ENCODE data around the gene ZBTB16. TPM values are rescaled to one million over a fixed set of nuclear protein-coding genes. Genes with fewer than 3 reads are reported as not detected.

The ZBTB16 gene
- total RNA-seq, 1 donor from 2014 or later = 64.8 TPM

GRCh38 chr11:114133548-114134329 lies 74.2 kb downstream of the ZBTB16 start:
- ATAC-seq (ENCODE audit: poor library complexity) (no peak), DNase-seq (no peak)
- intact Hi-C loops (cut with DNase I) = no loop called here

- DNase-seq (no peak), ATAC-seq (ENCODE audit: poor library complexity) (no peak)
- intact Hi-C loops (cut with DNase I) = no loop called here
These were observed 75.4 kb downstream of the ZBTB16 start for GRCh38 chr11:114134870-114135269.

- intact Hi-C loops (cut with DNase I) = no loop called here
- DNase-seq (no peak), ATAC-seq (ENCODE audit: poor library complexity) (peak; percentile 4)
These were observed 76.2 kb downstream of the ZBTB16 start for GRCh38 chr11:114135737-114136151.

- DNase-seq = no peak
- ATAC-seq (ENCODE audit: poor library complexity) = no peak
- intact Hi-C loops (cut with DNase I) = no loop called here
These were observed 77.5 kb downstream of the ZBTB16 start for GRCh38 chr11:114136686-114137640.

GRCh38 chr11:114137838-114138237 lies 78.3 kb downstream of the ZBTB16 start:
- DNase-seq (peak; percentile 68), ATAC-seq (ENCODE audit: poor library complexity) (peak; percentile 33)
- intact Hi-C loops (cut with DNase I) = no loop called here

- no peak for ATAC-seq (ENCODE audit: poor library complexity)
- no peak for DNase-seq
- intact Hi-C loops (cut with DNase I) = no loop called here
These were observed 78.9 kb downstream of the ZBTB16 start for GRCh38 chr11:114138411-114138810.

GRCh38 chr11:114140826-114141225 lies 81.3 kb downstream of the ZBTB16 start:
- ATAC-seq (ENCODE audit: poor library complexity) = no peak
- DNase-seq = no peak
- intact Hi-C loops (cut with DNase I) = no loop called here

- no peak for ATAC-seq (ENCODE audit: poor library complexity)
- DNase-seq = no peak
- intact Hi-C loops (cut with DNase I) = no loop called here
These were observed 82.5 kb downstream of the ZBTB16 start for GRCh38 chr11:114141863-114142580.

GRCh38 chr11:114142707-114143106 lies 83.2 kb downstream of the ZBTB16 start:
- no peak for DNase-seq

GRCh38 chr11:114145166-114145775 lies 85.8 kb downstream of the ZBTB16 start:
- ATAC-seq (ENCODE audit: poor library complexity) (no peak), DNase-seq (no peak)
- intact Hi-C loops (cut with DNase I) = no loop called here

More at GRCh38 chr11:114142707-114143106, 83.2 kb downstream of the ZBTB16 start:
- ATAC-seq (ENCODE audit: poor library complexity) = no peak
- intact Hi-C loops (cut with DNase I) = no loop called here

GRCh38 chr11:114147375-114148012 lies 88.0 kb downstream of the ZBTB16 start:
- DNase-seq (no peak), ATAC-seq (ENCODE audit: poor library complexity) (no peak)
- intact Hi-C loops (cut with DNase I) = no loop called here

GRCh38 chr11:114148013-114148382 lies 88.5 kb downstream of the ZBTB16 start:
- peak; percentile 40 for ATAC-seq (ENCODE audit: poor library complexity)
- no peak for DNase-seq
- intact Hi-C loops (cut with DNase I) = no loop called here

GRCh38 chr11:114149689-114150407 lies 90.3 kb downstream of the ZBTB16 start:
- ATAC-seq (ENCODE audit: poor library complexity) (no peak), DNase-seq (no peak)
- intact Hi-C loops (cut with DNase I) = no loop called here

- ATAC-seq (ENCODE audit: poor library complexity) = no peak
- intact Hi-C loops (cut with DNase I) = no loop called here
- DNase-seq = no peak
These were observed 91.2 kb downstream of the ZBTB16 start for GRCh38 chr11:114150671-114151070.

GRCh38 chr11:114151631-114152030 lies 92.1 kb downstream of the ZBTB16 start:
- ATAC-seq (ENCODE audit: poor library complexity) = no peak
- intact Hi-C loops (cut with DNase I) = no loop called here
- no peak for DNase-seq

GRCh38 chr11:114152162-114152561 lies 92.7 kb downstream of the ZBTB16 start:
- ATAC-seq (ENCODE audit: poor library complexity) (no peak), DNase-seq (no peak)
- intact Hi-C loops (cut with DNase I) = no loop called here

- ATAC-seq (ENCODE audit: poor library complexity) (no peak), DNase-seq (no peak)
- intact Hi-C loops (cut with DNase I) = no loop called here
These were observed 93.3 kb downstream of the ZBTB16 start for GRCh38 chr11:114152785-114153184.

GRCh38 chr11:114153224-114153623 lies 93.7 kb downstream of the ZBTB16 start:
- ATAC-seq (ENCODE audit: poor library complexity) (no peak), DNase-seq (no peak)
- intact Hi-C loops (cut with DNase I) = no loop called here

All from Right ventricle myocardium superior (tissue), 1 donor.